A549 treated with Hydrocortisone at 1 μM for 4 hours (cell line): ENCODE measurements around the gene LRRC32. TPM values are rescaled to one million over a fixed set of nuclear protein-coding genes. Genes with fewer than 3 reads are reported as not detected.

Experiments used
- total RNA-seq: library from RNA; stranded (reverse); fragments of 200-300 nt; extraction: Qiagen RNA extraction; gene quantifications from 5 replicates; pipeline ENCODE4 v1.2.3, GENCODE V29; 2022

LRRC32 gene
- 0.17 to 0.23 TPM (median 0.21 TPM) in 5 replicates for total RNA-seq

DNA sequence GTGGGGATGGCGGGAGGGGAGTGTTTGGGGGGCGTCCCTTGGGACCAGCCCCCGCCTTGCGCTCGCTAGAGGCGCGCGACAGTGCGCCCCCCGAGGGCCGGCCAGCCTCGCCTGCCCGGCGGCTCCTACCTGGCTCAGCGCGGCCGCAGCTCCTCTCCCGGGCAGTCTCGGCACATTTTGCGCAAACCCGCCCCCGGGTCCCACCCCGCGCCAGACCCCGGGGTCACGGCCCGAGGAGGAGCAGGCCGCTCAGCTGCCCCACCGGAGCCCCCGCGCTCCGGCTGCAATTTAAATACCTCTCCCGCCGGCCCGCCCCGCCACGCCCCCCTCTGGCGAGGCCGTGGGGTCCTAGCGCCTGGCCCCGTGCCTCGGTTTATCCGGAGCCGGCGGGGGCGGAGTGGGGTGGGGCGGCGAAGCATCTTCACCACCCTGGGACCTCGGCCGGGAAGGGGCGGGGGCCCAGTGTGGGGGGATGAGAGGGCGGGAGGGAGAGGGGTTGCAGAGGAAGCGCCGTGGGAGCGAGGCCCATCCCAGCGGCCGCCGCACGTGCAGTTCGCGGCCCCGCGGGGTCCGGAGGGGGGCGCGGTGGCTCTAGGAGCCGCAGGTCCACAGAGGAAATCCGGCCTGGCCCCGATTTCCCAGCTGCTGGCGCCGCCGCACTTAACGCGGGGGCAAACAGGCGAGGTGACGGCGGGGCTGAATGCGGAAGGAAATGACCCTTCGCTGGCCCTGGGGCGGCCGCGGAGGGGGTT lies at the start of gene LRRC32:
Gene LRRC32 (minus strand): TSS at position 263 of the 752 bp plus-strand sequence. CDS start 4,793 bp downstream, outside the sequence.

Other genes starting within 250 kb of the LRRC32 start
- 9.8 to 17.4 TPM (median 12.4 TPM) in 5 replicates for gene EMSY, start 225.7 kb downstream of the LRRC32 start, total RNA-seq
- gene TSKU, start 112.6 kb upstream of the LRRC32 start, total RNA-seq = 134 to 145 TPM (median 138 TPM) in 5 replicates
- gene ACER3, start 190.2 kb upstream of the LRRC32 start, total RNA-seq = 13.7 to 21.0 TPM (median 17.3 TPM) in 5 replicates